Lower lobe of right lung (tissue), 2 donors: ENCODE results near the gene KCNN3. TPM values are rescaled to one million over a fixed set of nuclear protein-coding genes. Genes with fewer than 3 reads are reported as not detected.

Experiments
- ATAC-seq, 2 donors: fragments of 200-7000 bp; cut with Tn5 transposase; one replicate each; pipeline ENCODE4 v1.9.1; 2020 to 2022; ENCODE audit warnings: mild to moderate bottlenecking in 2 of 2, moderate library complexity in 2 of 2
- DNase-seq: peaks from one replicate; pipeline ENCODE4 v3.0.0-alpha.2; 2020
- H3K27ac ChIP-seq: fragments of 200-600 bp; one replicate; pipeline ENCODE4 v1.8.0; 2022
- H3K27me3 ChIP-seq: fragments of 200-600 bp; one replicate; pipeline ENCODE4 v1.8.0; 2022; ENCODE audit warnings: low read depth
- H3K36me3 ChIP-seq: fragments of 200-600 bp; one replicate; pipeline ENCODE4 v1.8.0; 2022; ENCODE audit warnings: mild to moderate bottlenecking
- H3K4me1 ChIP-seq: fragments of 200-600 bp; one replicate; pipeline ENCODE4 v1.8.0; 2022
- H3K4me3 ChIP-seq: fragments of 200-600 bp; one replicate; pipeline ENCODE4 v1.8.0; 2022; ENCODE audit warnings: mild to moderate bottlenecking
- H3K9me3 ChIP-seq: fragments of 200-600 bp; one replicate; pipeline ENCODE4 v1.8.0; 2022
- intact Hi-C: fragments of 100-400 bp; cut with DNase I; formaldehyde crosslinking; loops from one replicate; pipeline ENCODE4 v1.11.0; 2022
- total RNA-seq: library from RNA; stranded (reverse); fragmentation: NEBNext Ultra II Directional; extraction: Animal tissue kit (Norgen Biotek cat#: 25700); gene quantifications from one replicate; pipeline ENCODE4 v1.2.1, GENCODE V29; 2021
- TF ChIP-seq, protein P1 (sequence below): fragments of 200-600 bp; IDR thresholded peaks from one replicate; pipeline ENCODE4 v1.8.0; 2022; ENCODE audit warnings: antibody characterized with exemption, mild to moderate bottlenecking
- donor health status: DM: no; HTN: yes; CAD: no; lungs with severe emphysema.

The KCNN3 gene
- total RNA-seq, 1 donor from 2014 or later: 4.4 TPM

DNA sequence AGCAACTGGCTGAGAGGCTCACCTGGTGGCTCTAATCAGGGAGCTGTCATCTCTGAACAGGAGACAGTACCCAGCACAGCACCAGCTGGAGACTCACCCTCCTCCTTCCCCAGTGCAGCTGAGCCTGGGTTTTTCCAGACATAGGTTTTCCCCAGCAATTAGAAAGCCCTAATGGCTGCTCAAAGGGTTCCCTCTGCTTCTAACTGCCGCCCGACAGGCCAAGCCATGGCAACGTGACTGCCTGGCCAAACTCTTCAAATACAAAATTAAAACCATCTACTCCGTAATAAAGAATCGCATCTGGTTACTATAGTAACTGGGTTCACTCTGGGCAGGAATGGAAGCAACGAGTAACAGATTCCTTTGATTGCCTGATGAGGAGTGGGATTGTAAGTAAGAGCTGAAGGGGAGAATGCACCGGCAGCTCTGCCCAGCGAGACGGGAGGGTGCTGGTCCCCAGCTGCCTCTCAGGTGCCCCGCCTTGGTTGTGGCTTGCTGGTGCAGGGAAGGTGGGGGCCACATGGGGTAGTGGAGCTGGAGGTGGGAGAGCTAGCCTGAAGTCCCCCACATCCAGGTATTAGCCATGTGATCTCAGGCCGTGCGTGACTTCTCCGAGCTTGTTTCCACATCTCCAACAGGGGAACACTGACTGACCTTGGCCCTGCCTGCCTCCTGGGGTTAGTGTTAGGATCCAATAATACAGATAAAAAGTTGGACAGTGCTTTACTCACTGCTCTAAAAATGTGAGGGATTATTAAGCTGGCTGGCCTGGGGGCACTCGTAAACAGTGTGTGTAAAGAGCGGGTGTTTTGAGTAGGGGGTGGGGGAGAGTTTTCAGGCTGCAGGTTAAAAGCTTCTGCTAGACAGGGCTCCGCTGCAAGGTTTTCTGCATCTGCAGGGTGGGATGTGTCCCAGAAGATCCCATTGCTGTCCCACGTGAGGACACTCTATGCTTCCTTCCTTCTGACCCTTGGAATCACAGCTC, 94.2 kb downstream of the KCNN3 start:
- Histone ChIP-seq H3K36me3 (no peaks in the 10 kb centered on the region), H3K9me3 (no peaks in the 10 kb centered on the region), H3K27ac (no peak overlapping the region), H3K4me3 (no peak overlapping the region), H3K27me3 (no peaks in the 10 kb centered on the region), H3K4me1 (no peaks in the 10 kb centered on the region)
- TF ChIP-seq, protein P1, sequence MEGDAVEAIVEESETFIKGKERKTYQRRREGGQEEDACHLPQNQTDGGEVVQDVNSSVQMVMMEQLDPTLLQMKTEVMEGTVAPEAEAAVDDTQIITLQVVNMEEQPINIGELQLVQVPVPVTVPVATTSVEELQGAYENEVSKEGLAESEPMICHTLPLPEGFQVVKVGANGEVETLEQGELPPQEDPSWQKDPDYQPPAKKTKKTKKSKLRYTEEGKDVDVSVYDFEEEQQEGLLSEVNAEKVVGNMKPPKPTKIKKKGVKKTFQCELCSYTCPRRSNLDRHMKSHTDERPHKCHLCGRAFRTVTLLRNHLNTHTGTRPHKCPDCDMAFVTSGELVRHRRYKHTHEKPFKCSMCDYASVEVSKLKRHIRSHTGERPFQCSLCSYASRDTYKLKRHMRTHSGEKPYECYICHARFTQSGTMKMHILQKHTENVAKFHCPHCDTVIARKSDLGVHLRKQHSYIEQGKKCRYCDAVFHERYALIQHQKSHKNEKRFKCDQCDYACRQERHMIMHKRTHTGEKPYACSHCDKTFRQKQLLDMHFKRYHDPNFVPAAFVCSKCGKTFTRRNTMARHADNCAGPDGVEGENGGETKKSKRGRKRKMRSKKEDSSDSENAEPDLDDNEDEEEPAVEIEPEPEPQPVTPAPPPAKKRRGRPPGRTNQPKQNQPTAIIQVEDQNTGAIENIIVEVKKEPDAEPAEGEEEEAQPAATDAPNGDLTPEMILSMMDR: no peak
- DNase-seq (no peak), ATAC-seq (no peak)
- intact Hi-C loops: no loop called here

DNA sequence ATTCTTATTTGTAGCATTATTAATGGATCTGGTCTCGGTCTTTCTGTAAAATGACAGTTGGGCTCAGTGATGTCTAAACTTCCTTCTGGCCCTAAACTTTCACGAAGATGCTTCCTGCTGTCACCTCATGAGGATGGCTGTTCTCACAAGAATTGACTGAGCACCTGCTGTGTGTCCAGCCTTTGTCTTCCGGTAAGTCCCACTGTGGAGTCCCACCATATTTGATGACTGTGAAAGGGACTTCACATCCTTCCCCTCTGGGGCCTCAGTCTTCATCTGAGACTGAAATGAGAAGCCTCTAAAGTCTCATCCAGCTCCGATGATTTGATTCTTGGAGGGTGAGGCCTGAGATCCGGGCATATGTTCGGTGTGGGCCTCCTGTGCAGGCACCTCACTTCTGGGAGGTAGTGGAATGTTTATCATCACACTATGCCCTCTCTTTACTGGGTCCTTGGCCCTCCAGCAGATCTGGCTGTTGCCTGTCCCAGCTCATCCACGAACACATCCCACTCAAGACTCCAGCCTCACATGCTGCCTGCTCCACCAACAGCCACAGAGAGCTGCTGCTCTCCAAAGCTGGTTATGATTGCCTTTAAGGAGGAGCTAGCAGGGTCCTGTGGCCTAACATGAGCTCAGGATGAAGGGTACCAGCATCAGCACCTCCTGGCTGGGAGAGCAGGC, 95.8 kb downstream of the KCNN3 start:
- ATAC-seq: no peak
- Histone ChIP-seq H3K27ac (no peak overlapping the region), H3K4me1 (no peaks in the 10 kb centered on the region)

DNA sequence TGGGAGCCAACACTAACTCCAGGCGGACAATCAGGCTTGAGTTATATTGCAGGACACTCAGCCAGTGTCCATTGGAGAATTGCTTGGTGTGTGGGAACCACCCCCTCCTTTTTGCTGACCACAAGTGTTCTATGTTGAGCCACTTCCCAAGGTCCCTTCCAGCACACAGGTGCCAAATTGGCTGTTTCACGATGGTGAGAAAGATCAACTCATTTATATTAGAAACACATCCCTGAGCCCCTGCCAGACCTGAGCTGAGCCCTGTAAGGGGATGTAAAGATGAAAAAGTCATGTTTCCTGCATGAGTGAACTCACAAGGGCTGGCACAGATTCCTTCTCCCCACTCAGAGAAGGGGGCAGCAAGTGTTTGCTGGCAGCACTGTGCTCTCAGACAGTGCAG, 96.5 kb downstream of the KCNN3 start:
- DNase-seq (no peak), ATAC-seq (no peak)
- H3K27ac ChIP-seq: no peak overlapping the region
- TF ChIP-seq, protein P1: no peak
- no peaks in the 10 kb centered on the region for H3K4me1 ChIP-seq
- intact Hi-C loops: no loop called here
- H3K4me3 ChIP-seq: no peak overlapping the region
- no peaks in the 10 kb centered on the region for H3K9me3 ChIP-seq
- no peaks in the 10 kb centered on the region for H3K36me3 ChIP-seq
- no peaks in the 10 kb centered on the region for H3K27me3 ChIP-seq

More for the DNA sequence above, 95.8 kb downstream of the KCNN3 start:
- H3K27me3 ChIP-seq: no peaks in the 10 kb centered on the region
- TF ChIP-seq, protein P1: no peak
- DNase-seq: no peak
- no peaks in the 10 kb centered on the region for H3K9me3 ChIP-seq
- no peaks in the 10 kb centered on the region for H3K36me3 ChIP-seq
- intact Hi-C loops: no loop called here
- no peak overlapping the region for H3K4me3 ChIP-seq

DNA sequence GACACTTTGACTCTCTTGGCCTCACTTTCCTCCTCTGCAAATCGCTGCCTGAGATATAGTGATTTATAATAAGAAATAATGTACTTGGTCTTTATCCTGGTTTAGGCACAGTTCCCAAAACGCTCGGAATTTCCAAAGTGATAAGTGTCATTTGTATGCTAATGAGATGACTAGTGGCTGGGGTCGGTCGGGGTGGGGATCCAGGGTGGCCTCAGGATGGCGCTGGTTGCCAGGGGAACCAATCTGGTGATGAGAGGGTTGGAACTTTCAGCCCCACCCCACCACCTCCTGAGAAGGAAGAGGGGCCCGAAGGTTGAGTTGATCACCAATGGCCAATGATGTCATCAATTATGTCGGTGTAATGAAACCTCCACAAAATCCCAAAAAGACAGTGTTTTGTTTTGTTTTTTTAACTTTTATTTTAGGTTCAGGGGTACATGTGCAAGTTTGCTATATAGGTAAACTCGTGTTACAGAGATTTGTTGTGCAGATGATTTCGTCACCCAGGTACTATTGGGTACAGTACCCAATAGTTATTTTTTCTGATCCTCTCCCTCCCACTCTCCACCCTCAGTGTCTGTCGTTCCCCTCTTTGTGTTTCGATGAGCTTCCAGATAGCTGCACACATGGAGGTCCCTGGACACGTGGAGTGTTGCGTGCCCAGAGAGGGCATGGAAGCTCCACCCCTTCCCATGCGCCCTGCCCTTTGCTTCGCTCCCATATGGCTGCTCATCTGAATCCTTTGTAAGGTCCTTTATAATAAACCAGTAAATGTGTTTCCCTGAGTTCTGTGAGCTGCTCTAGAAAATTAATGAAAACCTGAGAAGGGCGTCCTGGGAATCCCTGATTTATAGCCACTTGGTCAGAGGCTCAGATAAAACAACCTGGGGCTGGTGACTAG, 97.2 kb downstream of the KCNN3 start:
- DNase-seq (no peak), ATAC-seq (no peak)
- Histone ChIP-seq H3K27ac (no peak overlapping the region), H3K9me3 (no peaks in the 10 kb centered on the region), H3K4me1 (no peaks in the 10 kb centered on the region), H3K4me3 (no peak overlapping the region), H3K36me3 (no peaks in the 10 kb centered on the region), H3K27me3 (no peaks in the 10 kb centered on the region)
- TF ChIP-seq, protein P1: no peak
- intact Hi-C loops: no loop called here

DNA sequence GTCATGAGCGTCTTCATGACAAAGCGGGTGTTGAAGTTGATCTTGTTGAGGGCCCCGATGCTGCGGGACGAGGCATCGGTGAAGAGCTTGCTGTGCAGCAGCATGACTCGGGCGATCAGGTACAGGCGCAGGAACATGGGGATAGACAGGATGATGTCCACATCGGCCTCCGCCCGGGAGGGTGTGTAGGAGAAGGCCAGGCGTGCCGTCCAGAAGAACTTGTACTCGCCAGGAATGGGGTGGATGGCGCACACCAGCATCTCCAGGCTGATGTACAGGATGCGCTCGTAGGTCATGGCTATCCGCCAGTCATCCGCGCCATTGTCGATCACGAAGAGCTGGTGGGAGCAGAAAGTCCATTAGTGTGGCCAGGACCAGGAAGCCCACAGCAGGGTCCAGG, 98.0 kb downstream of the KCNN3 start:
- Histone ChIP-seq H3K36me3 (no peaks in the 10 kb centered on the region), H3K9me3 (no peaks in the 10 kb centered on the region), H3K4me1 (no peaks in the 10 kb centered on the region), H3K27me3 (no peaks in the 10 kb centered on the region), H3K4me3 (no peak overlapping the region), H3K27ac (no peak overlapping the region)
- ATAC-seq (no peak), DNase-seq (no peak)
- TF ChIP-seq, protein P1: no peak
- intact Hi-C loops: no loop called here
